Stomach (tissue), 9 donors: Measurements from ENCODE around the gene MON1A. TPM values are rescaled to one million over a fixed set of nuclear protein-coding genes. Genes with fewer than 3 reads are reported as not detected.

ENCODE experiments used
- DNase-seq, 2 donors: peaks; one replicate each; pipeline versions ENCODE4 v3.0.0 to v3.0.0-alpha.2; 2013 to 2019
- H3K27ac ChIP-seq, 5 donors: fragments of 200-600 bp in 4 of 5; sonication (generic) in 4 of 5; one replicate each; pipeline ENCODE4 v1.5.1; 2013 to 2019; ENCODE audit warnings: mild to moderate bottlenecking in 1 of 5, moderate library complexity in 1 of 5
- H3K27me3 ChIP-seq, 3 donors: fragments of 200-600 bp; sonication (generic); one replicate each; pipeline ENCODE4 v1.5.1; 2017 to 2019; ENCODE audit warnings: mixed run types in 1 of 3
- H3K36me3 ChIP-seq, 4 donors: fragments of 200-600 bp; sonication (generic); 1 replicate in 3 of 4; 2 replicates in 1 of 4; pipeline ENCODE4 v1.5.1; 2016 to 2019
- H3K4me1 ChIP-seq, 4 donors: fragments of 200-600 bp; sonication (generic); one replicate each; pipeline ENCODE4 v1.5.1; 2016 to 2019
- H3K4me3 ChIP-seq, 4 donors: fragments of 200-600 bp; sonication (generic) in 3 of 4; one replicate each; pipeline ENCODE4 v1.5.1; 2016 to 2019; ENCODE audit warnings: mild to moderate bottlenecking in 1 of 4
- H3K9me3 ChIP-seq, 4 donors: fragments of 200-600 bp; sonication (generic); one replicate each; pipeline ENCODE4 v1.5.1; 2016 to 2019
- EP300 ChIP-seq: sonication (generic); formaldehyde crosslinking; IDR thresholded peaks from one replicate; pipeline ENCODE4 v1.6.1; 2017; ENCODE audit warnings: antibody characterized with exemption
- POLR2A ChIP-seq, 4 donors: fragments of 450-650 bp; IDR thresholded peaks; one replicate each; pipeline ENCODE4 v1.6.1; 2016; ENCODE audit warnings: antibody characterized with exemption in 4 of 4, control low read depth in 2 of 4, mild to moderate bottlenecking in 1 of 4, moderate library complexity in 1 of 4
- POLR2AphosphoS5 ChIP-seq, 3 donors: sonication (generic); formaldehyde crosslinking; IDR thresholded peaks; one replicate each; pipeline ENCODE4 v1.6.1; 2016; ENCODE audit warnings: antibody characterized with exemption in 3 of 3
- WGBS, 5 donors: extraction: QIAGEN DNeasy Blood & Tissue Kit in 3 of 5; methylation state at CpG; one replicate each; pipeline versions ENCODE4 v1.1.5 to v1.1.7; 2013 to 2018; 5-methylcytosine and 5-hydroxymethylcytosine counted together
- intact Hi-C: fragments of 100-400 bp; cut with DNase I; formaldehyde crosslinking; loops from one replicate; pipeline ENCODE4 v1.15.1; 2023; ENCODE audit warnings: low total_unique reads
- polyA plus RNA-seq, 3 donors: library from polyadenylated mRNA; stranded (reverse); fragments of 200-250 nt; gene quantifications; one replicate each; pipeline ENCODE4 v1.2.3, GENCODE V29; 2013
- total RNA-seq, 5 donors: library from RNA; depleted of rRNA; stranded (reverse); fragments of >200 nt; gene quantifications; one replicate each; pipeline versions ENCODE4 v1.1.0 to v1.2.3, GENCODE V29; 2014 to 2016
- TF ChIP-seq, protein P1 (sequence below), 7 experiments: fragments of 450-650 bp in 4 of 7; fragments of 200-600 bp in 3 of 7; sonication (generic) in 3 of 7; IDR thresholded peaks; one replicate each; pipeline ENCODE4 v1.5.1; 2016 to 2019; ENCODE audit warnings: antibody characterized with exemption in 7 of 7, control low read depth in 2 of 7, mild to moderate bottlenecking in 1 of 7
- donor health status: healthy with polysubstance abuse.
- donor health status: Bipolar disorder and iron deficiency.
- donor health status: healthy.

MON1A gene
- total and polyA plus RNA-seq, 8 donors, result 3.9 to 33.8 (median 9.3) TPM

DNA sequence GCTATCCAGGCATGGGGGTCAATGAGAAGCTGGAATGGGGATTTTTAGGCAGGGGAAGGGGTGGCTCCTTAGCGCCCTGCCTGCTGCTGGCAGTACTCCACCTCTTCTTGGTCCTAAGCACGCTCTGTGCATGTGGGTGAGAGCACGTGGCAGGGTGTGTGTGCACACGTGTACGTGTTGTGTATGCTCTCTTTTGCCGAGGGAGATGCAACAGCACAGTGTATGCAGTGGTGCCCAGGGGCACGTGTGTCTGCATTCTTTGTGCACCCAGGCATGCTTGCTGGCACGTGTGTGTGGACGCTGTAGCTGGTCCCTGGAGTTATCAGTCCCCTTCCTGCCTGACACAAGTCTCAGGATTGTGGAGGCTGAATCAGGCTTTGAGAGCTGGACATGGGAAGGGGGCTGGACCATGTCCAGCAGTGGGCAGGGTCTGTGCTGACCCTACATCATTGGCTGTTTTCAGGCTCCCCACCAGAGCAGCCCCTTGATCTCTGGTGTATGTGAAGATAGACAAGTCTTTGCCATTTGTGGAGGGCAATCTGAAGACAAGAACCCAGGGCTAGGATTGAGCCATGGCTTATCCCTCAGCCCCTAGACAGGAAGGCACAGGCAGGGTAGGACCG, 58.0 kb downstream of the MON1A start:
- DNase-seq, result peak in 1 of 2 donors; percentile 20
- Histone ChIP-seq H3K27me3 (peaks cover 11 to 52% (median 39%) of the 10 kb centered on the region in 3 donors), H3K27ac (no peak overlapping the region), H3K4me1 (peaks cover 11 to 15% (median 14%) of the 10 kb centered on the region in 4 donors), H3K4me3 (no peak overlapping the region), H3K36me3 (no peaks in the 10 kb centered on the region), H3K9me3 (no peaks in the 10 kb centered on the region)
- TF ChIP-seq EP300 (no peak), POLR2AphosphoS5 (IDR thresholded peaks at IDR 0.05) (no peak), POLR2A (IDR thresholded peaks at IDR 0.05) (no peak)
- TF ChIP-seq, protein P1, sequence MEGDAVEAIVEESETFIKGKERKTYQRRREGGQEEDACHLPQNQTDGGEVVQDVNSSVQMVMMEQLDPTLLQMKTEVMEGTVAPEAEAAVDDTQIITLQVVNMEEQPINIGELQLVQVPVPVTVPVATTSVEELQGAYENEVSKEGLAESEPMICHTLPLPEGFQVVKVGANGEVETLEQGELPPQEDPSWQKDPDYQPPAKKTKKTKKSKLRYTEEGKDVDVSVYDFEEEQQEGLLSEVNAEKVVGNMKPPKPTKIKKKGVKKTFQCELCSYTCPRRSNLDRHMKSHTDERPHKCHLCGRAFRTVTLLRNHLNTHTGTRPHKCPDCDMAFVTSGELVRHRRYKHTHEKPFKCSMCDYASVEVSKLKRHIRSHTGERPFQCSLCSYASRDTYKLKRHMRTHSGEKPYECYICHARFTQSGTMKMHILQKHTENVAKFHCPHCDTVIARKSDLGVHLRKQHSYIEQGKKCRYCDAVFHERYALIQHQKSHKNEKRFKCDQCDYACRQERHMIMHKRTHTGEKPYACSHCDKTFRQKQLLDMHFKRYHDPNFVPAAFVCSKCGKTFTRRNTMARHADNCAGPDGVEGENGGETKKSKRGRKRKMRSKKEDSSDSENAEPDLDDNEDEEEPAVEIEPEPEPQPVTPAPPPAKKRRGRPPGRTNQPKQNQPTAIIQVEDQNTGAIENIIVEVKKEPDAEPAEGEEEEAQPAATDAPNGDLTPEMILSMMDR (IDR thresholded peaks at IDR 0.05), result no peak
- WGBS, 5 donors, result 68 to 91% (median 74%) methylated on average over 1 to 10 of the region's 10 CpGs
- intact Hi-C loops, result no loop called here

DNA sequence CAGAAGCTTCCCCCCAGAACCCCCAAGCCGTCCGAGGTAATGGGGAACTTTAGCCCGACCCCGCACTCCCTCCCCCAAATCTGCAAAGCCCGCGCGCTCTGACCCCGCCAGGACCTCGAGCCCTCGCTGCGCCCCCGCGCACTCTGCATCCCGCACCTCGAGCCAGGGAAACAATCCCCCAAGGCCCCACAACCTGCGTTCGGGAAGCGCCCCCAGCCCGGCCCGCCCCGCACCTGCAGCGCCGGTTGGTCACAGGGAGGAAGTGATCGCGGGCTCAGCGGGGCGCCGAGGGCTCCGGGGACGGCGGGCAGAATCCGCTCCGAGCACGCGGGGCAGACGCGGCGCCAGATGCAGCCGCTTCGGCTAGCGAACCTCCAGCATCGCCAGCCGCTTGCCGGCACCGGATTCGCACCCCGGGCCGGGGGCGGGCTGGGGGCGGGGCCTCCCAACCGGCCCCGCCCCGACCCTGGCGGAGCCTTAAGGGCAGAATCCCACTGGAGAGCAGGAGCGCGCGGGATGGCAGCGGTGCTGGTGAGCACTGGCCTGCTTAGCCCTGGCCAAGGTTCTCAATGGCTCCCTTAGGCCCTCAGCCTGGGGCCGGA, 60.0 kb downstream of the MON1A start, which contains the start of gene CAMKV:
Gene CAMKV (minus strand): TSS at position 382 of the 602 bp plus-strand sequence. CDS start 7,518 bp downstream, outside the sequence.
- Histone ChIP-seq H3K27me3 (peaks cover 11 to 71% (median 41%) of the 10 kb centered on the region in 3 donors), H3K4me3 (peak within 1 kb of the TSS; percentile 28 to 51 (median 44)), H3K4me1 (peaks cover 11 to 15% (median 14%) of the 10 kb centered on the region in 4 donors), H3K27ac (no peak within 1 kb of the TSS), H3K36me3 (no peaks in the 10 kb centered on the region), H3K9me3 (no peaks in the 10 kb centered on the region)
- WGBS, 5 donors, result 1 to 3% (median 2%) methylated on average over 20 to 59 of the region's 59 CpGs
- no peak for TF ChIP-seq EP300
- TF ChIP-seq, protein P1 (IDR thresholded peaks at IDR 0.05), result no peak
- TF ChIP-seq POLR2AphosphoS5 (IDR thresholded peaks at IDR 0.05), result no peak
- TF ChIP-seq POLR2A (IDR thresholded peaks at IDR 0.05), result no peak
- intact Hi-C loops, result no loop called here
- peak in 1 of 2 donors; percentile 54 for DNase-seq

GRCh38 chr3:49868862-49869466, 60.6 kb downstream of the MON1A start:
- intact Hi-C loops, result no loop called here
- Histone ChIP-seq H3K27ac (no peak overlapping the region), H3K9me3 (no peaks in the 10 kb centered on the region), H3K27me3 (peaks cover 11 to 77% (median 47%) of the 10 kb centered on the region in 3 donors), H3K4me3 (peak overlapping the region; percentile 28 to 51 (median 44)), H3K36me3 (no peaks in the 10 kb centered on the region), H3K4me1 (peaks cover 11 to 15% (median 14%) of the 10 kb centered on the region in 4 donors)
- DNase-seq, result peak in 1 of 2 donors; percentile 23
- 2 to 5% (median 4%) methylated on average over 18 to 23 of the region's 23 CpGs for WGBS, 5 donors
- TF ChIP-seq POLR2AphosphoS5 (IDR thresholded peaks at IDR 0.05) (no peak), EP300 (no peak), POLR2A (IDR thresholded peaks at IDR 0.05) (no peak)
- TF ChIP-seq, protein P1 (IDR thresholded peaks at IDR 0.05), result no peak

DNA sequence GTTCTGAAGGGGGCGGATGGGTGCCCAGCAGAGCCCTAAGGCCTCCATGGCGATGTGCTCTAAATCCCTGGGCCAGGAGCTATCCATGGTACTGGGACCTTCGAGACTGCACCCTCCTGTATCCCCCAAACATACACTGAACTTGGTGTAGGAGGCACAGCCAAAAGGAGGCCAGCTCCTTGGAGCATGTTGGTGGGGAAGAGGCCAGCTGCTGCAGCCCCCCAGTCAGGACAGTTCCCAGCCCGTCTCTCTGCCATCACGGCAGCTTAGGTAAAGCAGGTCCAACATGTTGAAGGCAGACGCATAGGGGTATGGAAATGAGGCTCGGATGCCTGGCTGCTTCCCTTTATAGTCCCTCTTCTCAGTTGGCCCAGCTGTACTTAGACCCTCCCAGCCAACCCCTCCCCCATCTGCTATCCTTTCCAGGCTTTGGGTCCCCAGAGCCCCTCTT, 61.7 kb downstream of the MON1A start:
- Histone ChIP-seq H3K36me3 (no peaks in the 10 kb centered on the region), H3K4me1 (peaks cover 11 to 15% (median 14%) of the 10 kb centered on the region in 4 donors), H3K27me3 (peaks cover 11 to 84% (median 47%) of the 10 kb centered on the region in 3 donors), H3K9me3 (no peaks in the 10 kb centered on the region), H3K4me3 (no peak overlapping the region), H3K27ac (no peak overlapping the region)
- DNase-seq, result peak in 1 of 2 donors; percentile 76
- intact Hi-C loops, result no loop called here
- TF ChIP-seq, protein P1 (IDR thresholded peaks at IDR 0.05), result no peak
- no peak for TF ChIP-seq POLR2AphosphoS5 (IDR thresholded peaks at IDR 0.05)
- no peak for TF ChIP-seq POLR2A (IDR thresholded peaks at IDR 0.05)
- no peak for TF ChIP-seq EP300
- WGBS, 5 donors, result 14 to 25% (median 21%) methylated on average over 7 of the region's 7 CpGs
